NCI-H146 treated with DMSO at 0.1 percent for 48 hours (cell line): ENCODE data around the gene TACO1.

Experiments
- DNase-seq: peaks from one replicate; lab custom pipeline; 2025; ENCODE audit not compliant: unreplicated experiment; lab: John Stamatoyannopoulos, UW

Gene TACO1

GRCh38 chr17:63600569-63601438, at the start of gene TACO1:
Gene TACO1 (plus strand): TSS chr17:63600895. CDS start chr17:63601084, 189 bp downstream.
- peak; percentile 52 for DNase-seq

- DNase-seq = no peak
These were observed 48.5 kb upstream of the TACO1 start for GRCh38 chr17:63552211-63552610.

GRCh38 chr17:63555500-63556156, 45.1 kb upstream of the TACO1 start:
- DNase-seq = no peak

GRCh38 chr17:63557416-63557815, 43.3 kb upstream of the TACO1 start:
- no peak for DNase-seq

- DNase-seq = no peak
These were observed 42.3 kb upstream of the TACO1 start for GRCh38 chr17:63558441-63558840.

- DNase-seq = no peak
These were observed 38.9 kb upstream of the TACO1 start for GRCh38 chr17:63561819-63562218.

- DNase-seq = no peak
These were observed 37.4 kb upstream of the TACO1 start for GRCh38 chr17:63563339-63563738.

GRCh38 chr17:63564562-63564961, 36.1 kb upstream of the TACO1 start:
- DNase-seq = no peak

GRCh38 chr17:63567229-63567628, 33.5 kb upstream of the TACO1 start:
- no peak for DNase-seq

- DNase-seq = no peak
These were observed 32.1 kb upstream of the TACO1 start for GRCh38 chr17:63568563-63568962.

- no peak for DNase-seq
These were observed 28.9 kb upstream of the TACO1 start for GRCh38 chr17:63571632-63572310.

- no peak for DNase-seq
These were observed 27.1 kb upstream of the TACO1 start for GRCh38 chr17:63573634-63574033.

GRCh38 chr17:63578027-63578768, 22.5 kb upstream of the TACO1 start:
- no peak for DNase-seq

- no peak for DNase-seq
These were observed 22.0 kb upstream of the TACO1 start for GRCh38 chr17:63578769-63579111.

- DNase-seq = no peak
These were observed 21.1 kb upstream of the TACO1 start for GRCh38 chr17:63579633-63580032.

GRCh38 chr17:63587770-63588169, 12.9 kb upstream of the TACO1 start:
- no peak for DNase-seq

- DNase-seq = no peak
These were observed 11.9 kb upstream of the TACO1 start for GRCh38 chr17:63588797-63589196.

- no peak for DNase-seq
These were observed 11.0 kb upstream of the TACO1 start for GRCh38 chr17:63589646-63590045.

GRCh38 chr17:63592797-63593196, 7.9 kb upstream of the TACO1 start:
- no peak for DNase-seq

- no peak for DNase-seq
These were observed 5.6 kb upstream of the TACO1 start for GRCh38 chr17:63595132-63595531.

- DNase-seq = no peak
These were observed 3.7 kb upstream of the TACO1 start for GRCh38 chr17:63596856-63597586.
